Activated T-cell treated with anti-CD3 and anti-CD28 coated beads, Interleukin-2, amount 50 U/mL, for 1 hour (primary cell): Measurements from ENCODE around the gene MYPOP.
"Not testable (repeated sequence)": the region's sequence is repeated elsewhere in the genome, so short reads cannot be mapped to it uniquely, and the experiment has no call there.

Source experiments
- DNase-seq: peaks from one replicate; pipeline ENCODE4 v3.0.0-alpha.2; 2020

MYPOP gene

GRCh38 chr19:45882652-45883585, 19.5 kb downstream of the MYPOP start:
- peak; percentile 89 for DNase-seq

- DNase-seq = no peak
Observed at GRCh38 chr19:45881909-45882528, 20.4 kb downstream of the MYPOP start.

- DNase-seq = no peak
Observed at GRCh38 chr19:45881082-45881908, 21.1 kb downstream of the MYPOP start.

- DNase-seq = no peak
Observed at GRCh38 chr19:45879971-45880370, 22.4 kb downstream of the MYPOP start.

GRCh38 chr19:45879055-45879454, 23.4 kb downstream of the MYPOP start:
- no peak for DNase-seq

GRCh38 chr19:45878043-45878794, 24.2 kb downstream of the MYPOP start:
- no peak for DNase-seq

- peak; percentile 34 for DNase-seq
Observed at GRCh38 chr19:45876411-45877197, 25.8 kb downstream of the MYPOP start.

- DNase-seq = no peak
Observed at GRCh38 chr19:45876161-45876410, 26.3 kb downstream of the MYPOP start.

- DNase-seq = no peak
Observed at GRCh38 chr19:45874620-45874966, 27.8 kb downstream of the MYPOP start.

- DNase-seq = no peak
Observed at GRCh38 chr19:45873219-45873772, 29.1 kb downstream of the MYPOP start.

GRCh38 chr19:45872095-45872919, 30.1 kb downstream of the MYPOP start:
- DNase-seq = no peak

GRCh38 chr19:45870798-45871197, 31.6 kb downstream of the MYPOP start:
- DNase-seq = no peak

GRCh38 chr19:45867241-45867640, 35.2 kb downstream of the MYPOP start:
- DNase-seq = not testable (repeated sequence)

- DNase-seq = no peak
Observed at GRCh38 chr19:45866400-45867176, 35.8 kb downstream of the MYPOP start.

- no peak for DNase-seq
Observed at GRCh38 chr19:45865269-45865948, 37.0 kb downstream of the MYPOP start.

GRCh38 chr19:45864629-45865082, 37.8 kb downstream of the MYPOP start:
- DNase-seq = no peak

- DNase-seq = peak; percentile 66
Observed at GRCh38 chr19:45863840-45864628, 38.4 kb downstream of the MYPOP start, which contains the start of gene FOXA3. Gene FOXA3 (plus strand): TSS chr19:45864326. CDS start chr19:45864457, 131 bp downstream.

- no peak for DNase-seq
Observed at GRCh38 chr19:45863335-45863839, 39.0 kb downstream of the MYPOP start.
